ENCODE results near the gene ZGPAT. TPM values are rescaled to one million over a fixed set of nuclear protein-coding genes. Genes with fewer than 3 reads are reported as not detected.

Gene ZGPAT
- total and polyA plus RNA-seq, 9 of the 15 experiments (the other 6 are each of a cell fraction or from before 2014, with no cell fraction given) = 0.14 to 26.6 (median 7.4) TPM

- TF ChIP-seq YY1 (IDR thresholded peaks at IDR 0.05; ENCODE audit: borderline replicate concordance in 1 of 3, control insufficient read depth in 1 of 3, extremely low read depth in 1 of 3, insufficient read depth in 3 of 3, insufficient read length in 1 of 3, insufficient replicate concordance in 2 of 3, low read depth in 1 of 3, low read length in 2 of 3) (no peak), FIP1L1 (IDR thresholded peaks at IDR 0.05; ENCODE audit: low read depth, low read length, poor library complexity, severe bottlenecking) (peak; percentile 18), TBL1XR1 (IDR thresholded peaks at IDR 0.05; ENCODE audit: low read length in 2 of 2) (no peak), SMAD3 (CRISPR knock-in tag; conservative IDR thresholded peaks at IDR 0.05) (no peak), ETS2 (tag; IDR thresholded peaks at IDR 0.05; ENCODE audit: borderline replicate concordance, poor library complexity, severe bottlenecking) (no peak), TCF3 (CRISPR knock-in tag; IDR thresholded peaks at IDR 0.05) (no peak), SMARCA4 (IDR thresholded peaks at IDR 0.05) (0 out of 2 replicates have a peak, but pooled peaks have one; percentile 19), CBX8 (IDR thresholded peaks at IDR 0.05; ENCODE audit: borderline replicate concordance, extremely low read depth, low read depth, low read length, poor library complexity, severe bottlenecking) (no peak), IRF2 (CRISPR knock-in tag; IDR thresholded peaks at IDR 0.05) (no peak), HDAC3 (IDR thresholded peaks at IDR 0.05; ENCODE audit: borderline replicate concordance, partially characterized antibody) (no peak), PHF20 (IDR thresholded peaks at IDR 0.05; ENCODE audit: partially characterized antibody) (no peak), FOXP1 (CRISPR knock-in tag; IDR thresholded peaks at IDR 0.05) (no peak), ZBTB7A (IDR thresholded peaks at IDR 0.05; ENCODE audit: borderline replicate concordance, control insufficient read depth, low read depth, low read length) (peak; percentile 80; the same call in 1 of the 2 replicates), POLR2AphosphoS5 (IDR thresholded peaks at IDR 0.05; ENCODE audit: control insufficient read depth, insufficient read depth, low read depth, low read length) (peak; percentile 26; the same call in 1 of the 2 replicates), BHLHE40 (IDR thresholded peaks at IDR 0.05; ENCODE audit: low read length) (no peak), ZFP30 (CRISPR knock-in tag; IDR thresholded peaks at IDR 0.05; ENCODE audit: borderline replicate concordance) (no peak), RFX7 (CRISPR knock-in tag; IDR thresholded peaks at IDR 0.05) (no peak), EGR1 (conservative IDR thresholded peaks at IDR 0.05) (peak; percentile 52), KHSRP (IDR thresholded peaks at IDR 0.05) (no peak), TAF9B (IDR thresholded peaks at IDR 0.05; ENCODE audit: partially characterized antibody) (no peak)
- TF ChIP-seq, protein P1, sequence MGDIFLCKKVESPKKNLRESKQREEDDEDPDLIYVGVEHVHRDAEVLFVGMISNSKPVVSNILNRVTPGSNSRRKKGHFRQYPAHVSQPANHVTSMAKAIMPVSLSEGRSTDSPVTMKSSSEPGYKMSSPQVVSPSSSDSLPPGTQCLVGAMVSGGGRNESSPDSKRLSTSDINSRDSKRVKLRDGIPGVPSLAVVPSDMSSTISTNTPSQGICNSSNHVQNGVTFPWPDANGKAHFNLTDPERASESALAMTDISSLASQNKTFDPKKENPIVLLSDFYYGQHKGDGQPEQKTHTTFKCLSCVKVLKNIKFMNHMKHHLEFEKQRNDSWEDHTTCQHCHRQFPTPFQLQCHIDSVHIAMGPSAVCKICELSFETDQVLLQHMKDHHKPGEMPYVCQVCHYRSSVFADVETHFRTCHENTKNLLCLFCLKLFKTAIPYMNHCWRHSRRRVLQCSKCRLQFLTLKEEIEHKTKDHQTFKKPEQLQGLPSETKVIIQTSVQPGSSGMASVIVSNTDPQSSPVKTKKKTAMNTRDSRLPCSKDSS (IDR thresholded peaks at IDR 0.05; ENCODE audit: low read depth, partially characterized antibody) = no peak
- TF ChIP-seq, protein P2, sequence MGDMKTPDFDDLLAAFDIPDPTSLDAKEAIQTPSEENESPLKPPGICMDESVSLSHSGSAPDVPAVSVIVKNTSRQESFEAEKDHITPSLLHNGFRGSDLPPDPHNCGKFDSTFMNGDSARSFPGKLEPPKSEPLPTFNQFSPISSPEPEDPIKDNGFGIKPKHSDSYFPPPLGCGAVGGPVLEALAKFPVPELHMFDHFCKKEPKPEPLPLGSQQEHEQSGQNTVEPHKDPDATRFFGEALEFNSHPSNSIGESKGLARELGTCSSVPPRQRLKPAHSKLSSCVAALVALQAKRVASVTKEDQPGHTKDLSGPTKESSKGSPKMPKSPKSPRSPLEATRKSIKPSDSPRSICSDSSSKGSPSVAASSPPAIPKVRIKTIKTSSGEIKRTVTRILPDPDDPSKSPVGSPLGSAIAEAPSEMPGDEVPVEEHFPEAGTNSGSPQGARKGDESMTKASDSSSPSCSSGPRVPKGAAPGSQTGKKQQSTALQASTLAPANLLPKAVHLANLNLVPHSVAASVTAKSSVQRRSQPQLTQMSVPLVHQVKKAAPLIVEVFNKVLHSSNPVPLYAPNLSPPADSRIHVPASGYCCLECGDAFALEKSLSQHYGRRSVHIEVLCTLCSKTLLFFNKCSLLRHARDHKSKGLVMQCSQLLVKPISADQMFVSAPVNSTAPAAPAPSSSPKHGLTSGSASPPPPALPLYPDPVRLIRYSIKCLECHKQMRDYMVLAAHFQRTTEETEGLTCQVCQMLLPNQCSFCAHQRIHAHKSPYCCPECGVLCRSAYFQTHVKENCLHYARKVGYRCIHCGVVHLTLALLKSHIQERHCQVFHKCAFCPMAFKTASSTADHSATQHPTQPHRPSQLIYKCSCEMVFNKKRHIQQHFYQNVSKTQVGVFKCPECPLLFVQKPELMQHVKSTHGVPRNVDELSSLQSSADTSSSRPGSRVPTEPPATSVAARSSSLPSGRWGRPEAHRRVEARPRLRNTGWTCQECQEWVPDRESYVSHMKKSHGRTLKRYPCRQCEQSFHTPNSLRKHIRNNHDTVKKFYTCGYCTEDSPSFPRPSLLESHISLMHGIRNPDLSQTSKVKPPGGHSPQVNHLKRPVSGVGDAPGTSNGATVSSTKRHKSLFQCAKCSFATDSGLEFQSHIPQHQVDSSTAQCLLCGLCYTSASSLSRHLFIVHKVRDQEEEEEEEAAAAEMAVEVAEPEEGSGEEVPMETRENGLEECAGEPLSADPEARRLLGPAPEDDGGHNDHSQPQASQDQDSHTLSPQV (IDR thresholded peaks at IDR 0.05) = no peak
These were observed 8.9 kb upstream of the ZGPAT start (continued) for GRCh38 chr20:63698739-63699465.
